Ovary (tissue), 9 donors: ENCODE data around the gene HDDC2. TPM values are rescaled to one million over a fixed set of nuclear protein-coding genes. Genes with fewer than 3 reads are reported as not detected.

Source experiments
- DNase-seq, 5 donors: peaks; one replicate each; pipeline ENCODE4 v3.0.0-alpha.2; 2019 to 2020
- H3K27ac ChIP-seq, 2 donors: fragments of 200-600 bp; one replicate each; pipeline versions ENCODE4 v1.5.1 to v1.8.0; 2019 to 2022
- H3K27me3 ChIP-seq: fragments of 200-600 bp; one replicate; pipeline ENCODE4 v1.8.0; 2022
- H3K36me3 ChIP-seq: fragments of 200-600 bp; sonication (generic); one replicate; pipeline ENCODE4 v1.5.1; 2019
- H3K4me1 ChIP-seq: one replicate; pipeline ENCODE4 v1.8.1; 2013; ENCODE audit warnings: mild to moderate bottlenecking, moderate library complexity; ENCODE audit not compliant: insufficient read depth
- H3K4me3 ChIP-seq: fragments of 200-600 bp; sonication (generic); one replicate; pipeline ENCODE4 v1.5.1; 2017
- H3K9me3 ChIP-seq, 2 donors: fragments of 200-600 bp in 1 of 2; sonication (generic) in 1 of 2; one replicate each; pipeline versions ENCODE4 v1.5.1 to v1.8.1; 2013 to 2019; ENCODE audit warnings: mild to moderate bottlenecking in 1 of 2, moderate library complexity in 1 of 2
- CTCF ChIP-seq, 3 donors: fragments of 450-650 bp in 2 of 3; fragments of 200-600 bp in 1 of 3; IDR thresholded peaks; one replicate each; pipeline versions ENCODE4 v1.5.1 to v1.8.0; 2016 to 2022; ENCODE audit warnings: antibody characterized with exemption in 3 of 3, mild to moderate bottlenecking in 1 of 3
- EP300 ChIP-seq: sonication (generic); formaldehyde crosslinking; IDR thresholded peaks from one replicate; pipeline ENCODE4 v1.6.1; 2017; ENCODE audit warnings: antibody characterized with exemption
- POLR2A ChIP-seq: fragments of 450-650 bp; IDR thresholded peaks from one replicate; pipeline ENCODE4 v1.6.1; 2017; ENCODE audit warnings: antibody characterized with exemption, mild to moderate bottlenecking, moderate library complexity
- WGBS, 3 donors: extraction: QIAGEN DNeasy Blood & Tissue Kit in 1 of 3; methylation state at CpG; one replicate each; pipeline versions ENCODE4 v1.1.5 to v1.1.7; 2013 to 2017; 5-methylcytosine and 5-hydroxymethylcytosine counted together
- intact Hi-C, 4 donors: fragments of 100-400 bp; cut with DNase I; formaldehyde crosslinking; loops; one replicate each; pipeline versions ENCODE4 v1.11.0 to v1.15.1; 2022 to 2023
- polyA plus RNA-seq, 2 donors: library from polyadenylated mRNA; stranded (reverse); fragments of 200-250 nt in 1 of 2; fragments of 350-450 nt in 1 of 2; fragmentation: Illumina TruSeq in 1 of 2; extraction: RNeasy Lipid Tissue Mini Kit (QIAGEN cat#74804) in 1 of 2; gene quantifications; one replicate each; pipeline ENCODE4 v1.2.3, GENCODE V29; 2013 to 2014
- total RNA-seq, 7 donors: library from RNA; depleted of rRNA in 2 of 7; stranded (reverse); fragments of >200 nt in 2 of 7; fragmentation: NEBNext Ultra II Directional in 3 of 7; extraction: Animal tissue kit (Norgen Biotek cat#: 25700) in 3 of 7; gene quantifications; one replicate each; pipeline versions ENCODE4 v1.1.0 to v1.2.4, GENCODE V29; 2016 to 2023
- donor health status: DM: no; HTN: no; CAD: no; lungs with moderate emphysema.
- donor health status: DM: no; HTN: no; CAD: no.
- donor health status: Bipolar disorder and iron deficiency.
- donor health status: DM: yes; HTN: yes; CAD: no.
- donor health status: DM: no; HTN: no; CAD: no.
- donor health status: DM: yes; HTN: yes; CAD: no.

The HDDC2 gene
- total and polyA plus RNA-seq, 9 donors = 31.4 to 80.6 (median 64.0) TPM

GRCh38 chr6:125306756-125307149 lies 5.0 kb upstream of the HDDC2 start:
- no peaks in the 10 kb centered on the region for H3K4me1 ChIP-seq
- intact Hi-C loops = loop anchor here in 3 of 4 donors (5.0 to 10.0 kb wide), 3 partner anchors 152 to 668 kb away; partner anchors contain the start of gene TPD52L1 (in 3 of the 3)
- H3K27me3 ChIP-seq = no peaks in the 10 kb centered on the region
- WGBS, 3 donors = 70 to 76% (median 74%) methylated on average over 3 of the region's 3 CpGs
- DNase-seq = no peak
- H3K36me3 ChIP-seq = no peaks in the 10 kb centered on the region
- H3K9me3 ChIP-seq = no peaks in the 10 kb centered on the region
- no peak overlapping the region for H3K27ac ChIP-seq
- no peak overlapping the region for H3K4me3 ChIP-seq
- TF ChIP-seq CTCF (IDR thresholded peaks at IDR 0.05) (no peak), EP300 (no peak), POLR2A (no peak)

- TF ChIP-seq EP300 (no peak), POLR2A (no peak), CTCF (IDR thresholded peaks at IDR 0.05) (no peak)
- no peaks in the 10 kb centered on the region for H3K27me3 ChIP-seq
- intact Hi-C loops = loop anchor here (5.0 to 10.0 kb wide), 3 partner anchors 150 to 670 kb away; partner anchors contain the start of gene TPD52L1 (in 4 of the 4)
- DNase-seq = no peak
- WGBS, 3 donors = 82 to 92% (median 88%) methylated on average over 3 of the region's 3 CpGs
- H3K9me3 ChIP-seq = no peaks in the 10 kb centered on the region
- H3K27ac ChIP-seq = no peak overlapping the region
- peaks cover 4% of the 10 kb centered on the region for H3K4me1 ChIP-seq
- H3K36me3 ChIP-seq = no peaks in the 10 kb centered on the region
- no peak overlapping the region for H3K4me3 ChIP-seq
Observed at GRCh38 chr6:125304970-125305660, 3.3 kb upstream of the HDDC2 start.

- intact Hi-C loops = loop anchor here (5.0 to 10.0 kb wide), 3 partner anchors 149 to 671 kb away; partner anchors contain the start of gene TPD52L1 (in 3 of the 4)
- no peaks in the 10 kb centered on the region for H3K9me3 ChIP-seq
- no peaks in the 10 kb centered on the region for H3K27me3 ChIP-seq
- no peaks in the 10 kb centered on the region for H3K36me3 ChIP-seq
- no peak for DNase-seq
- H3K27ac ChIP-seq = no peak overlapping the region
- WGBS, 3 donors = 89 to 97% (median 92%) methylated on average over 1 of the region's 1 CpG
- no peak overlapping the region for H3K4me3 ChIP-seq
- TF ChIP-seq POLR2A = no peak
- no peak for TF ChIP-seq CTCF (IDR thresholded peaks at IDR 0.05)
- no peak for TF ChIP-seq EP300
- H3K4me1 ChIP-seq = peaks cover 11% of the 10 kb centered on the region
Observed at GRCh38 chr6:125303512-125303854, 1.7 kb upstream of the HDDC2 start.

GRCh38 chr6:125302840-125303511 lies 1.2 kb upstream of the HDDC2 start:
- no peak overlapping the region for H3K27ac ChIP-seq
- H3K9me3 ChIP-seq = no peaks in the 10 kb centered on the region
- no peaks in the 10 kb centered on the region for H3K36me3 ChIP-seq
- TF ChIP-seq CTCF (IDR thresholded peaks at IDR 0.05) (no peak), POLR2A (no peak), EP300 (no peak)
- WGBS, 3 donors = 64 to 72% (median 65%) methylated on average over 4 of the region's 4 CpGs
- intact Hi-C loops = loop anchor here (5.0 to 10.0 kb wide), 3 partner anchors 148 to 672 kb away; partner anchors contain the start of gene TPD52L1 (in 3 of the 4)
- no peak for DNase-seq
- no peaks in the 10 kb centered on the region for H3K27me3 ChIP-seq
- no peak overlapping the region for H3K4me3 ChIP-seq
- peaks cover 11% of the 10 kb centered on the region for H3K4me1 ChIP-seq
